ENCODE data around the gene DCK.

DNA sequence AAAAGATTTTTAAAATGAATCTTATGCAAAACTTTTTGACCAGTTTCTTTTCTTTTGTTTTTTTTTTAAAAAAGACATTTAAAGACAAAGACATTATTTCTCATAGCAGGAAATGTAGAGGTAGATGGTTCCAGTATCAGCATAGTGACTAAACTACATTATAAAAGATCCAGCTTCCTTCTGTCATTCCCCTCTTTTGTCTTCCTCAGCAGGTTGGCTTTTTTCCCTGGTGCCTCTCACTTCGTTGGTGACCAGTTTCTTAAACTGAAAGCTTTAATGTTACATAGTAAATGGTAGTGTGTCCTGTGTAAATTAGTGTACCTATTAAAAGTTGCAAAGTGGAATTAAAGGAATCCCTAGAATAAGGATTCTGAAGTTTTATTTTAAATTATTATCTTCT lies 36.1 kb downstream of the DCK start:
- TF ChIP-seq, protein P1, sequence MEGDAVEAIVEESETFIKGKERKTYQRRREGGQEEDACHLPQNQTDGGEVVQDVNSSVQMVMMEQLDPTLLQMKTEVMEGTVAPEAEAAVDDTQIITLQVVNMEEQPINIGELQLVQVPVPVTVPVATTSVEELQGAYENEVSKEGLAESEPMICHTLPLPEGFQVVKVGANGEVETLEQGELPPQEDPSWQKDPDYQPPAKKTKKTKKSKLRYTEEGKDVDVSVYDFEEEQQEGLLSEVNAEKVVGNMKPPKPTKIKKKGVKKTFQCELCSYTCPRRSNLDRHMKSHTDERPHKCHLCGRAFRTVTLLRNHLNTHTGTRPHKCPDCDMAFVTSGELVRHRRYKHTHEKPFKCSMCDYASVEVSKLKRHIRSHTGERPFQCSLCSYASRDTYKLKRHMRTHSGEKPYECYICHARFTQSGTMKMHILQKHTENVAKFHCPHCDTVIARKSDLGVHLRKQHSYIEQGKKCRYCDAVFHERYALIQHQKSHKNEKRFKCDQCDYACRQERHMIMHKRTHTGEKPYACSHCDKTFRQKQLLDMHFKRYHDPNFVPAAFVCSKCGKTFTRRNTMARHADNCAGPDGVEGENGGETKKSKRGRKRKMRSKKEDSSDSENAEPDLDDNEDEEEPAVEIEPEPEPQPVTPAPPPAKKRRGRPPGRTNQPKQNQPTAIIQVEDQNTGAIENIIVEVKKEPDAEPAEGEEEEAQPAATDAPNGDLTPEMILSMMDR (IDR thresholded peaks at IDR 0.05): no peak
- TF ChIP-seq POLR2A (IDR thresholded peaks at IDR 0.05): no peak
